ENCODE measurements around the gene CACNA2D3.

CACNA2D3 gene

DNA sequence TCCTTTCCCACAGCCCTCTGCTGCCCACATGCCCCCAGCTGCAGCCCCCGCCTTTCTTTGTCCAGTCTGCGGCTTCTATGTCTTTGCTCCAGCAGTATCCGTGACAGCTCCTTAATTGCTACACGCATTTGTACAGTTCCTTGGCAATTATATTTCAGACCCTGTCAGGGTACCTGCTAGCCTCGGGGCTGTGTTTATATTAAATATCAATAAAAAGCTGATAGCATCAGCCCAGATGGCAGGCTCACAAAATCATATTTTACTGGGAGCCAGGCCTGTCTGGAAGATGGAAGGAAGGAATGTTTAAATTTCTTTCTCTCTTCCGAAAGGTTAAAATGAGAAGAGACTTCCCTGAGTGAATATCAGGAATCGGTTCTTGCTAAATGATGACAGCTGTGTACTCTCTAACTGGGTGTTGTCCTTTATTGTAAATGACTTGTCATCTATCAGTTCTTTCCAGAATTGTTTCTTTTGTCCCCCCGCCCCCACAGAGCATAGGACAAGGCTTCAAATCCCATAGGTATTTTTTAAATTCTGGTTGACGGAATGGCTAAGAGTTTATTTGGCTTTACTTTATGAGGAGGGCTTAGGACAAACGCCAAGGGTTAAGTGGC is 427.4 kb downstream of the CACNA2D3 start:
- H3K36me3 ChIP-seq (ENCODE audit: insufficient read depth, low read length), result no peaks in the 10 kb centered on the region
- H3K9ac ChIP-seq (ENCODE audit: low read depth, low read length), result no peak overlapping the region
- no peaks in the 10 kb centered on the region for H3K4me1 ChIP-seq (ENCODE audit: insufficient read depth, low read length)
- H3K9me3 ChIP-seq (ENCODE audit: control insufficient read depth, insufficient read depth, low read length), result no peaks in the 10 kb centered on the region; the same call in 1 of the 2 replicates

DNA sequence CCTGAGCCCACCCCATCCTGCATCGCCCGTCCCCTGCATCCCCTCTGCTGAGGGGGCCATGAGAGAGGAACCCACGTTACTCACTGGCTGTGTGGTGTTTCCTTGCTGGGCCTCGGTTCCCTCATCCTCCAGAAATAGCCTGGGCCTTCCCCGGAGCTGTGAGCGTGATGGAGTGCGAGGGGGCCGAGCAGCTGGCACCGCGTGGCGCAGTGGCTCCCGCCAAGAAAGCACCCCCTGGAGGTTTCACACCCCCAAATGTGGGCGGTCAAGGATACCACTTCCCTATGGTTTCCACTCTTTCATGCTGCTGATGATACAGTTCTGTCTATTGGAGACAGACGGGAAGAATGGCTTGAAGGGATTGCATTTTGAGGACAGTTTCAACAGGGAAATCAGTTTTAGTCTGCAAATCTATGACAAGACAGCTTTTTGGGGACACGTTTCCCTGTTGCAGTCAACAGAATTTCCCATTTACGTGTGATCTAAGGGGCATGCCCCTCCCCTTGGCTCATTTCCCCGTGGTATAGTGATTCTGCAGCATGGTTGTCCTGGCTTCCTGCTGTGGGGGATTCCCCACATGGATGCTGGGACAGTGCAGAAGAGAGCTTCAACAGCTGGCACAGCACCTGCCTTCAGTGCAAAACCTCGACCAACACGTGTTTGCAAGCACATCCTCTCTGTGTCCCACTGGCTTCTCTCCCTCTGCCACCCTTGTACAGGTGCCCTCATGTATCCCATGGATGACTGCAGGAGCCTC is 428.0 kb downstream of the CACNA2D3 start:
- H3K4me1 ChIP-seq (ENCODE audit: insufficient read depth, low read length), result no peaks in the 10 kb centered on the region
- no peak overlapping the region for H3K9ac ChIP-seq (ENCODE audit: low read depth, low read length)
- no peaks in the 10 kb centered on the region for H3K9me3 ChIP-seq (ENCODE audit: control insufficient read depth, insufficient read depth, low read length)
- no peaks in the 10 kb centered on the region for H3K36me3 ChIP-seq (ENCODE audit: insufficient read depth, low read length)

DNA sequence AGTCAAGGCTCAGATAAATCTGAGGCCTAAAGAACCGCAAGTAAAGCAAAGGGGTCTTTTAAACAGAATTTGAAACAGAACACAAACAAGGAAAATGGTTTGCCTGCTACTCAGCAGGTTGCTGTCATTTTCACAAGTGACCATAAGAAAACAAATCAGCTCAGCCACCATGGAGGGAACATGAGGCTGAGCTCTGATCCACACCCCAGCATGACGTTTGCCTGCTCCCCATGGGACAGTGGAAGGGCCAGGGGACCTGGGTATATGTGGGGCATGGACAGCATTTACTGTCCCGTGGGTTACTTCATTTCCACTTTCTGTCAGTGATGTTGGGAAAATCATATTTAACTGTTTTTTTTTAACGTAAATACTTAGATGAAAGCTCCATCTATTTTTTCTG is 434.3 kb downstream of the CACNA2D3 start:
- Histone ChIP-seq H3K36me3 (ENCODE audit: insufficient read depth, low read length) (no peaks in the 10 kb centered on the region), H3K9me3 (ENCODE audit: control insufficient read depth, insufficient read depth, low read length) (no peaks in the 10 kb centered on the region), H3K9ac (ENCODE audit: low read depth, low read length) (no peak overlapping the region), H3K4me1 (ENCODE audit: insufficient read depth, low read length) (no peaks in the 10 kb centered on the region; the same call in 1 of the 2 replicates)

DNA sequence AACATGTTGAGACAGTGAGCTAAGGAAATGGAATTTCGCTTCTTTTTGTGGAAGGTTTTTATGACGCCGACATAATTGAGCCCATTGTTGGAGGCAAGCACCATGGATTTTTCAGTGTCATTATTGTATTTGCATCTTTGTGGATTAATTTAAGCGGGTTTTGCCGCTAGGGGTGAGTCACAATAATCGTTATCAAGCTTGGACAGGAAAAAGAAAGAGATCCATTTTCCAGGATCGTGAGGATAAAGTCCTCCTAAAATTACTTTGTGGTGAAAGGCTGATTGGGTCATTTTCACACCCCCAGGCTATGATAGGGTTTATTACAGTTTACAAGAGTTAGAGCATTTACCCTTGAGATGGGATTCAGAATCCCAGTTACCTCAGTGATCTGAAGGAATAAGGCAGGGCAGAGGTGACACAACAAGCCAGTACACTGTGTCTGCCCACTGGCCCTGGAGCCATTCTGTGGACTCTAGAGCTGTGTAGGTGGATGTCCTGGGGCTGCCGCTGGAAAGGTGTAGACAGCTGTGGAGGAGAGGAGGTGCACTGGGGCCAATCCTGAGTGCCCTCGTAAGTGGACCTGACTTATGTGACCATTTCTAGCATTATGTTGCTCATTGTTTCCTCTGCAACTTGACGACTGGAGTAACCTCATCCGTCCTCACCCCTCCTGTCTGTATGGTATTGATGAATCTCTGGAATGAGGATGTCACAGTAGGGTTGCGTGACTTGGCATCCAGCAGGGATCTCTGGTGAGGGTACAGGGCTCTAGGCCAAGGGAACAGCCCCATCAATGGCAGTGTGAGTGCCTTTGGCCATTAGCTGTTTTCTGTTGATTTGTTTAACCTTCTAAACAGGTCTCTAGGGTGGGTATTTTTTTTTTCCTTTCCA is 435.4 kb downstream of the CACNA2D3 start:
- Histone ChIP-seq H3K9ac (ENCODE audit: low read depth, low read length) (no peak overlapping the region), H3K36me3 (ENCODE audit: insufficient read depth, low read length) (no peaks in the 10 kb centered on the region), H3K4me1 (ENCODE audit: insufficient read depth, low read length) (no peaks in the 10 kb centered on the region; the same call in 1 of the 2 replicates), H3K9me3 (ENCODE audit: control insufficient read depth, insufficient read depth, low read length) (no peaks in the 10 kb centered on the region; the same call in 1 of the 2 replicates)

DNA sequence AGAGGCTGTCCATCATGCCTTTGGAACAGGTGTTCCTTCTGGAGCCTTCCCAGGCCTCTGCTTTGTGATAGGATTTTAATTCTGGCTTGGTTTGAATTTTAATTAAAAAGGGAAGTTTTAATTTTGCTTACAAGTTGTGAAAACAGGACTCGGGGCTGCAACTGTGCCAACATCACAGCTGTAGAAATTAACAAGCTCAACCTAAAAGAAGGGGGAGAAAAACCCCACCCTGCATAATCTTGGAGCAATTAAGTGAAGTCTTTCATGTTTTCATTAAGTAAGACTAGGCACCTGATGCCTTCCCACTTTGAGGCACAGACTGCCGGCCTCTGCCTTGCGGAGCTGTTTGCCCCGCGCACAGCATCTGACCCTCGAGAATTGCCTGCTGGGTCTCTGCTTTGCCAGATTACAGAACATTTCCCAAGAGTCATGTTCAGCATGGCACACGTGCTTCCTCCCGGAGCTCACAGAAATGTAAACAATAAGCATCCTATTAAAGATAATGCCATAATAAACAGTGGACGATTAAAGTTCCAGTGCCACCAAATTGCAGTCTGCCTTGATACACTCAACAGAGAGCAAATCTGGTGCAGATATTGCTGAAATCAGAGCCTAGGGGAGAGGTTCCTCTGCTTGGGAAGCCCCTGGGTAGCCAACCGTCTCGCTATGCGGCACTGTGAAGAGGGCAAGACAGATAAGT is 441.3 kb downstream of the CACNA2D3 start:
- H3K9me3 ChIP-seq (ENCODE audit: control insufficient read depth, insufficient read depth, low read length), result no peaks in the 10 kb centered on the region; the same call in 1 of the 2 replicates
- H3K9ac ChIP-seq (ENCODE audit: low read depth, low read length), result no peak overlapping the region
- H3K4me1 ChIP-seq (ENCODE audit: insufficient read depth, low read length), result no peaks in the 10 kb centered on the region
- no peaks in the 10 kb centered on the region for H3K36me3 ChIP-seq (ENCODE audit: insufficient read depth, low read length)

DNA sequence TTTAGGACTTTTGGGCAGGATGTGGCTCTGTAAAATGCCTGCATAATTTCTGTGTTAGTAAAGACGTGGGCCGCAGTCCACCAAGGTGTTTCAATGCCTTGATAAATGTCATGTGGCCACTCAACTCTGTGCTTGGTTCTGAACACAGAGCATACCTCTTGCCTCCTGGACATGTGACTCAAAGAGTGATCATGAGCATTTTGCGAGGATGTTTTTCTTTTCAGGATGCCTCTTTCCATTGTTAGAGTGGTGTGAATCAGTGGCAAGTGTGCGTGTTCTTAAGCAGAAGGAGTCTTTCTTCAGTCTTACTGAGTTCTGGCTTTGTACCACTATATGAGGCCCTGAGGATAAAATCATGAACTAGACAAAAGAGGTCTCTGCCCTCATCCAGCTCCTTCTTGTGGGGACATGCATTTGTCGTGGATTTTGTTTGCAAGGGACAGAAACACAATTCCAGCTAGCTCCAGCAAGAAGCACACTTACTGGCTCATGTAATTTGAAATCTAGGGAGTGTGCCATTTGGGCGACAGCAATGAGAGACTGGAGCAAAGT is 442.1 kb downstream of the CACNA2D3 start:
- H3K4me1 ChIP-seq (ENCODE audit: insufficient read depth, low read length), result no peaks in the 10 kb centered on the region
- H3K9ac ChIP-seq (ENCODE audit: low read depth, low read length), result no peak overlapping the region
- H3K9me3 ChIP-seq (ENCODE audit: control insufficient read depth, insufficient read depth, low read length), result no peaks in the 10 kb centered on the region; the same call in 1 of the 2 replicates
- H3K36me3 ChIP-seq (ENCODE audit: insufficient read depth, low read length), result no peaks in the 10 kb centered on the region

DNA sequence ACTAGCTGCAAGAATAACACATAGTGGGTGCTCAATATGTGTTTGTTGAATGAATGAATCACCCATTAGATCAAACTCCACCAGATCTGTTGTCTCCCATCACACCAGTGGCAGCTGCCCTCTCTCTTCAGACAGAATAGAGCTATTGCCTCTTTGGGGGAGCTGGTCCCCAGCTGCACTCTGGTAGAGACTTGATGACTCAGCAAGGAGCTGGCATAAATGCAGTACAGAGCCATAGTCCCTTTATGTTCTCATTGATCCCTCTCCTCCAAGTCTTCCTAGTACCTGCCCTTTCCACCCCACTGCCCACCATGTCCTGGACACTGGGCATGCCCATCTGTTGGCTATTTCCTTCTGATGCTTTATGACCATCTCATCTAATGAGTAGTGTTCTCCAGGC is 443.6 kb downstream of the CACNA2D3 start:
- Histone ChIP-seq H3K9me3 (ENCODE audit: control insufficient read depth, insufficient read depth, low read length) (no peaks in the 10 kb centered on the region; the same call in 1 of the 2 replicates), H3K9ac (ENCODE audit: low read depth, low read length) (no peak overlapping the region), H3K4me1 (ENCODE audit: insufficient read depth, low read length) (no peaks in the 10 kb centered on the region), H3K36me3 (ENCODE audit: insufficient read depth, low read length) (no peaks in the 10 kb centered on the region)

DNA sequence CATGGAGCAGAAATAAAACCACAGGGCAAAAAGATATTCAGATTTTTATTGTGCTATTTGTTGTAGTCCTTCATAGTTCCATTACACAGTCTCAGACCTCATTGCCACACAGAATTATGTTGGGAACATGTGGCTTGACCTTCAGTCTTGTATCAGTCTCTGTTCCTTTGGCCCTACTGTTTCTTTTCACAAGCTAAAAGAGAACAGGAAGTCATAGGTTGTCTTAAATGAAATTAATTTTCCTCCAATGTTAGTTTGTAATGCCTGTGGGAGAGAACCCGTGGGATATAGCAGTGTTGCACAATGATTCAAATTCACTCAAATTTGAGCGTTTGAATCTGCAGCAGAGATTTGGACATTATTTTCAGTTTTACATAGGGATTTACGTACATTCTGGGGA is 445.6 kb downstream of the CACNA2D3 start:
- no peaks in the 10 kb centered on the region for H3K9me3 ChIP-seq (ENCODE audit: control insufficient read depth, insufficient read depth, low read length)
- H3K36me3 ChIP-seq (ENCODE audit: insufficient read depth, low read length), result no peaks in the 10 kb centered on the region
- H3K9ac ChIP-seq (ENCODE audit: low read depth, low read length), result no peak overlapping the region
- no peaks in the 10 kb centered on the region for H3K4me1 ChIP-seq (ENCODE audit: insufficient read depth, low read length)

DNA sequence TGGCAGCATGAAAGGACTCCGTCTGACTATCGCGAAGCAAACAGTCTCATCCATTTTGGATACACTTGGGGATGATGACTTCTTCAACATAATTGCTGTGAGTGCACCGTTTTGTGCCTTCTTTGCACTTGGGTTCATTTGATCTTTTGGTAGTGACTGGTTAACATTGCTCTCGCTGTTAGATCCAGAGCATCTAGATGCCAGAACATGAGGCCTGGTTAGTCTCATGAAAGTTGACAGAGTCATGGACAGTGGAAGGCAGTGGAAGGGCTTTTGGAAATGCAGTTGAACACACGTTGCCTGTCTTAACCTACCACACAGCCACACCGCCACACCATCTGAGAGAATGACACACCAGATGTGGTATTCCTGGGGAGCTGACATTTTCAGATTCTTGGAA is 447.7 kb downstream of the CACNA2D3 start:
- H3K9ac ChIP-seq (ENCODE audit: low read depth, low read length), result no peak overlapping the region
- H3K36me3 ChIP-seq (ENCODE audit: insufficient read depth, low read length), result no peaks in the 10 kb centered on the region

DNA sequence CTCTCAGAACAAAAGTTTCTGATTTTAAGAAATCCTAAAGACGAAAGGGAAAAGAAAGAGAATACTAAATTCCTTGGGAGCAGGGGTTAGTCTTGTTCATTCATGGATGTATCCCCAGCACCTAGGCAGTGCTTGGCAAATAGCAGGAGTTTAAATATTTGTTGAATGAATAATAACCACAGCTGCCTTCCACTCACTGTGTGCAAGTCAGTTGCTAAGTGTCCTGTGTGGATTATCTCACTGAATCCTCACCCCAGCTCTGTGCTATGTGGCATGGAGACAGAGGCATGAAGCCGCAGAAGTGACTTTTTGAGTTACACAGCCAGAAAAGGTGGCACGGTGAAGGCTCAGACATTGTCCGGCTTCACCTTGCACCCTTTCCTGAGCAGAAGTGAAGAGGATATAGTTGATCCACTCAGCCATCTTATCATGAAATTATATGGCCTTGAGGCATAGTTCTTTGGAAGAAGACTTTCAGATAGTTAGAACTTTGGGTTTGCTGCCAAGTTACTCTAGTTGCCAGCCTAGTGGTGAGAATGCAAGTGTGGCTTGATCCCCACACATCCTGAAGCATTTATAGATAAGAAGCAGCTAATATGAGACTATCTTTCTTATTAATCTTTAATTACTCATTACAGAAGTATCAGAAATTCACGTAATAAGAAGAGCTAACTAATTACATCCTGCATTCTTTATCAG is 450.0 kb downstream of the CACNA2D3 start:
- Histone ChIP-seq H3K4me1 (ENCODE audit: insufficient read depth, low read length) (no peaks in the 10 kb centered on the region), H3K36me3 (ENCODE audit: insufficient read depth, low read length) (no peaks in the 10 kb centered on the region), H3K9ac (ENCODE audit: low read depth, low read length) (no peak overlapping the region), H3K9me3 (ENCODE audit: control insufficient read depth, insufficient read depth, low read length) (no peaks in the 10 kb centered on the region)

More for the DNA sequence above, 447.7 kb downstream of the CACNA2D3 start:
- Histone ChIP-seq H3K4me1 (ENCODE audit: insufficient read depth, low read length) (no peaks in the 10 kb centered on the region), H3K9me3 (ENCODE audit: control insufficient read depth, insufficient read depth, low read length) (no peaks in the 10 kb centered on the region)

DNA sequence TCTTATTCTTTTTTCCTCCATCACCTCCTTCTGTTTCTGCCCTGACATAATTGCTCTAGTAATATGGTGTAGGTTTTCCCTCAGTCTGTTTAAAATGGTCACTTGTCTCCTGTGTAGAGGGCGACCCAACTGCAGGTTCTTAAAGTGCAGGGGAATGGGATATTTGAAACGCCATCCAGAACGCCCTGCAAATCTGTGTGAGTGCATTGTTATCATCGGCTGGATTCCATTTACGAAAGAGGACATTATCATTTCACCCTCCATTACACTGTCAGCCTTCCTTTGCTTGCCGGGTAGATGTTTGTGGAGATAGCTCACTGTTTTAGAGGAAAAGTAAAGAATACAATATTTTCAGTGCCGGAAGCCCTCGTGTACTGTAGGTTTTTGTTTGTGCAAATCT is 451.5 kb downstream of the CACNA2D3 start:
- H3K9me3 ChIP-seq (ENCODE audit: control insufficient read depth, insufficient read depth, low read length), result no peaks in the 10 kb centered on the region
- no peaks in the 10 kb centered on the region for H3K4me1 ChIP-seq (ENCODE audit: insufficient read depth, low read length)
- H3K36me3 ChIP-seq (ENCODE audit: insufficient read depth, low read length), result no peaks in the 10 kb centered on the region

DNA sequence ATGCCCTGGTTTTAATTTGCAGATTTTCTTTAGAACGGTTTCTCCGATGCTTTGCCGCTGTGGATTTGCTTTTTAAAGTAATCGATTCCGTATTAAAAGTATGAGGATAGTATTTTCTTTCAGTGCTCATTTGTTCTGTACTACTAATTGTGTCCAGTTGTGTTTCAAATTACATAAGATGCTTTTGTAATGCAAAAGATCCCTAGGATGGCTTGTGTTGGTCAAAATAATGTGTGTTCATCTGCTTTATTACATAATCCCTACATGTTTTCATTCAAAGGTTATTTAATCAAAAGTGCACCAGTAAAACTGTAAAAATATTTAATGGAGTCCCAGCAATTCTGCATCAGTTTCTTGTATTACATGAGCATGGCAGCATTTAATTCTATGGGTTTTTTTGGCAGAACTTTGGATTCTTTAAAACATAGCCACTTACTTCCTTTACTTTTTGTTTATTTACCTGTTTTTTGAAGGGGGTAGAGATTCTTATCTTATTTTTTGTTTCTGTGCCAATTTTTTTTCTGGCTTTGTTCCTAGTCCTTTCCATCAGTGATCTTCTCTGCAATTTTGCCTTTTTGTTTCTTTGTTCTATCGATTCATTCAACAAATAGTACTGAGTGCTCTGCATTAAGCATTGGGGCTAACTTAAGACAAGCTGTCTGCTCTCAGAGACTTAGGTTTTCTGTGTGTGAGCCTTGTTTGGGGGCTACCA is 452.7 kb downstream of the CACNA2D3 start:
- no peaks in the 10 kb centered on the region for H3K9me3 ChIP-seq (ENCODE audit: control insufficient read depth, insufficient read depth, low read length)

More for the DNA sequence above, 451.5 kb downstream of the CACNA2D3 start:
- H3K9ac ChIP-seq (ENCODE audit: low read depth, low read length), result no peak overlapping the region

DNA sequence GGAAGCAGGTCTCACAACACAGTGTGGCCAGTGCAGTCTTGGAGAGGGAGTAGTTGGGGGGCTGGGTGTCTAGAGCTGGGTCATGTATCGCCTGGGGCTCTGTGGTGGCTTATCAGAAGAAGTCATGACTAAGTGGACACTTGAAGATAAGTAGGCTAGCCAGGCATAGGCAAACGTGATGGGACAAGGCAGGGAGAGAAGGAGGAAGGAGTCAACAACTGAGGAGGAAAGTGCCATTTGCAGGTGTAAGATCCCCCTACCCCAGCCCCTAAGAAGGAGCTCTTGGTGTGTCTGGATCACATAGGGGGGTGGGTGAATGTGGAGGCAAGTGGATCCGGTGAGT is 453.2 kb downstream of the CACNA2D3 start:
- H3K9ac ChIP-seq (ENCODE audit: low read depth, low read length), result no peak overlapping the region
- H3K9me3 ChIP-seq (ENCODE audit: control insufficient read depth, insufficient read depth, low read length), result no peaks in the 10 kb centered on the region
- no peaks in the 10 kb centered on the region for H3K4me1 ChIP-seq (ENCODE audit: insufficient read depth, low read length)
- H3K36me3 ChIP-seq (ENCODE audit: insufficient read depth, low read length), result no peaks in the 10 kb centered on the region

More for the DNA sequence above, 452.7 kb downstream of the CACNA2D3 start:
- H3K4me1 ChIP-seq (ENCODE audit: insufficient read depth, low read length), result no peaks in the 10 kb centered on the region
- no peaks in the 10 kb centered on the region for H3K36me3 ChIP-seq (ENCODE audit: insufficient read depth, low read length)
- no peak overlapping the region for H3K9ac ChIP-seq (ENCODE audit: low read depth, low read length)
